HG02943 (cell line): ENCODE data around the gene PRDX5.
"Not testable (repeated sequence)": the region's sequence is repeated elsewhere in the genome, so short reads cannot be mapped to it uniquely, and the experiment has no call there.

Source experiments
- ATAC-seq: cut with Tn5 transposase; IDR thresholded peaks from one replicate; pipeline ENCODE4 v1.9.1; 2021; ENCODE audit warnings: mild to moderate bottlenecking, low read depth, moderate library complexity; ENCODE audit not compliant: unreplicated experiment

Gene PRDX5

GRCh38 chr11:64322925-64323260 is 5.0 kb downstream of the PRDX5 start:
- ATAC-seq, result no peak

GRCh38 chr11:64323373-64323772 is 5.5 kb downstream of the PRDX5 start:
- no peak for ATAC-seq

GRCh38 chr11:64323984-64324383 is 6.1 kb downstream of the PRDX5 start:
- ATAC-seq, result not testable (repeated sequence)

GRCh38 chr11:64324692-64325469 is 7.0 kb downstream of the PRDX5 start:
- no peak for ATAC-seq

GRCh38 chr11:64327375-64327774 is 9.5 kb downstream of the PRDX5 start:
- ATAC-seq, result no peak

- ATAC-seq, result no peak
Measured at GRCh38 chr11:64327993-64328392, 10.1 kb downstream of the PRDX5 start.

- ATAC-seq, result no peak
Measured at GRCh38 chr11:64330888-64331287, 13.0 kb downstream of the PRDX5 start.

- ATAC-seq, result no peak
Measured at GRCh38 chr11:64331569-64332371, 13.8 kb downstream of the PRDX5 start.

- ATAC-seq, result no peak
Measured at GRCh38 chr11:64333556-64333955, 15.6 kb downstream of the PRDX5 start.

- peak; percentile 49 for ATAC-seq
Measured at GRCh38 chr11:64334764-64335735, 17.1 kb downstream of the PRDX5 start.

- no peak for ATAC-seq
Measured at GRCh38 chr11:64337538-64338249, 19.8 kb downstream of the PRDX5 start.

GRCh38 chr11:64338716-64339115 is 20.8 kb downstream of the PRDX5 start:
- ATAC-seq, result no peak

GRCh38 chr11:64339286-64339685 is 21.4 kb downstream of the PRDX5 start:
- no peak for ATAC-seq

- ATAC-seq, result no peak
Measured at GRCh38 chr11:64339754-64340408, 22.0 kb downstream of the PRDX5 start, which contains the start of gene CCDC88B. TSS of gene CCDC88B (plus strand) at chr11:64340204. CDS start at chr11:64340267, 63 bp downstream.

GRCh38 chr11:64340671-64341335 is 22.9 kb downstream of the PRDX5 start:
- no peak for ATAC-seq

- no peak for ATAC-seq
Measured at GRCh38 chr11:64341429-64341828, 23.5 kb downstream of the PRDX5 start.

GRCh38 chr11:64341851-64342791 is 24.2 kb downstream of the PRDX5 start:
- ATAC-seq, result no peak
